H9 (cell line): ENCODE measurements around the gene INPP5B. TPM values are rescaled to one million over a fixed set of nuclear protein-coding genes. Genes with fewer than 3 reads are reported as not detected.
A peak's percentile ranks its signal among the peaks of the same experiment; 100 is the strongest.

Experiments
- DNase-seq: peaks from one replicate; pipeline ENCODE4 v3.0.0-alpha.2; 2017
- H2AFZ ChIP-seq: one replicate; pipeline ENCODE4 v1.6.1; 2013; ENCODE audit warnings: mild to moderate bottlenecking, low read length, control low read depth, moderate library complexity
- H2AK5ac ChIP-seq: 2 replicates; pipeline ENCODE4 v1.6.1; 2013; ENCODE audit warnings: low read length, control low read depth, mixed read lengths; ENCODE audit not compliant: insufficient read length
- H2BK120ac ChIP-seq: one replicate; pipeline ENCODE4 v1.6.1; 2013; ENCODE audit warnings: low read depth, mild to moderate bottlenecking, low read length, control low read depth, inconsistent platforms; ENCODE audit not compliant: poor library complexity, severe bottlenecking
- H2BK12ac ChIP-seq: 2 replicates; pipeline ENCODE4 v1.6.1; 2013; ENCODE audit warnings: low read length, control low read depth, mixed read lengths, low read depth; ENCODE audit not compliant: insufficient read length
- H2BK15ac ChIP-seq: 2 replicates; pipeline ENCODE4 v1.6.1; 2013; ENCODE audit warnings: low read depth, low read length, control low read depth
- H2BK20ac ChIP-seq: one replicate; pipeline ENCODE4 v1.6.1; 2013; ENCODE audit warnings: low read depth, mild to moderate bottlenecking, low read length, control low read depth, inconsistent platforms; ENCODE audit not compliant: poor library complexity, severe bottlenecking
- H2BK5ac ChIP-seq: 2 replicates; pipeline ENCODE4 v1.6.1; 2013; ENCODE audit warnings: low read length, control low read depth, mixed read lengths; ENCODE audit not compliant: insufficient read length
- H3K14ac ChIP-seq: 2 replicates; pipeline ENCODE4 v1.6.1; 2013; ENCODE audit warnings: low read length, control low read depth; ENCODE audit not compliant: insufficient read depth
- H3K18ac ChIP-seq: 2 replicates; pipeline ENCODE4 v1.6.1; 2013; ENCODE audit warnings: low read depth, mild to moderate bottlenecking, mixed read lengths, low read length, control low read depth; ENCODE audit not compliant: insufficient read length
- H3K23ac ChIP-seq: 2 replicates; pipeline ENCODE4 v1.6.1; 2013; ENCODE audit warnings: low read length, control low read depth, mixed read lengths, low read depth; ENCODE audit not compliant: insufficient read length
- H3K23me2 ChIP-seq: 2 replicates; pipeline ENCODE4 v1.6.1; 2013; ENCODE audit warnings: low read depth, mild to moderate bottlenecking, mixed read lengths, low read length, control low read depth; ENCODE audit not compliant: insufficient read length, poor library complexity, severe bottlenecking
- H3K27ac ChIP-seq: 2 replicates; pipeline ENCODE4 v1.5.1; 2013; ENCODE audit warnings: low read length, control low read depth, mixed read lengths, low read depth; ENCODE audit not compliant: insufficient read length
- H3K27me3 ChIP-seq: 2 replicates; pipeline ENCODE4 v1.6.1; 2013; ENCODE audit warnings: low read length, control low read depth, inconsistent platforms; ENCODE audit not compliant: insufficient read depth
- H3K4ac ChIP-seq: 2 replicates; pipeline ENCODE4 v1.6.1; 2013; ENCODE audit warnings: low read depth, mild to moderate bottlenecking, control low read depth, inconsistent platforms, low read length, moderate library complexity
- H3K4me1 ChIP-seq: 2 replicates; pipeline ENCODE4 v1.6.1; 2013; ENCODE audit warnings: low read length, control low read depth, inconsistent platforms; ENCODE audit not compliant: insufficient read depth
- H3K4me2 ChIP-seq: 2 replicates; pipeline ENCODE4 v1.6.1; 2013; ENCODE audit warnings: low read length, control low read depth, mixed read lengths; ENCODE audit not compliant: insufficient read length, insufficient read depth
- H3K56ac ChIP-seq: 2 replicates; pipeline ENCODE4 v1.6.1; 2013; ENCODE audit warnings: low read depth, mild to moderate bottlenecking, mixed read lengths, low read length, control low read depth; ENCODE audit not compliant: insufficient read length
- H3K79me1 ChIP-seq: 2 replicates; pipeline ENCODE4 v1.6.1; 2013; ENCODE audit warnings: low read depth, mild to moderate bottlenecking, moderate library complexity, low read length, control low read depth, inconsistent platforms; ENCODE audit not compliant: insufficient read depth, poor library complexity, severe bottlenecking
- H3K79me2 ChIP-seq: 2 replicates; pipeline ENCODE4 v1.6.1; 2013; ENCODE audit warnings: low read length, control low read depth, inconsistent platforms; ENCODE audit not compliant: insufficient read depth
- H3K9ac ChIP-seq: 2 replicates; pipeline ENCODE4 v1.6.1; 2013; ENCODE audit warnings: low read length, control low read depth, mixed read lengths; ENCODE audit not compliant: insufficient read length; ENCODE audit errors: extremely low read depth
- H3K9me3 ChIP-seq: one replicate; pipeline ENCODE4 v1.6.1; 2013; ENCODE audit warnings: low read depth, low read length, inconsistent platforms; ENCODE audit not compliant: control insufficient read depth
- H3T11ph ChIP-seq: one replicate; pipeline ENCODE4 v1.6.1; 2013; ENCODE audit warnings: mild to moderate bottlenecking, low read length, control low read depth, inconsistent platforms
- H4K20me1 ChIP-seq: one replicate; pipeline ENCODE4 v1.6.1; 2013; ENCODE audit not compliant: control insufficient read depth, insufficient read length, insufficient read depth
- H4K5ac ChIP-seq: 2 replicates; pipeline ENCODE4 v1.6.1; 2013; ENCODE audit warnings: low read depth, mild to moderate bottlenecking, mixed read lengths, low read length, control low read depth; ENCODE audit not compliant: insufficient read length
- H4K8ac ChIP-seq: replicated peaks from 2 replicates; pipeline ENCODE4 v1.6.1; 2013; ENCODE audit warnings: low read length, control low read depth, mixed read lengths, low read depth; ENCODE audit not compliant: insufficient read length
- H4K91ac ChIP-seq: 2 replicates; pipeline ENCODE4 v1.6.1; 2013; ENCODE audit warnings: low read depth, mild to moderate bottlenecking, moderate library complexity, mixed read lengths, low read length, control low read depth; ENCODE audit not compliant: insufficient read length
- H3K27ac Mint-ChIP-seq, 3 experiments: 2 replicates in 2 of 3; 3 replicates in 1 of 3; pipeline ENCODE4 v1.8.0; 2020 to 2021; ENCODE audit warnings: mixed read lengths in 3 of 3, mild to moderate bottlenecking in 1 of 3, moderate library complexity in 1 of 3
- H3K27me3 Mint-ChIP-seq: 2 replicates; pipeline ENCODE4 v1.8.0; 2021; ENCODE audit warnings: low read depth, mild to moderate bottlenecking, moderate library complexity, mixed read lengths
- H3K36me3 Mint-ChIP-seq, 3 experiments: 2 replicates in 2 of 3; 3 replicates in 1 of 3; pipeline ENCODE4 v1.8.0; 2020 to 2021; ENCODE audit warnings: low read depth in 3 of 3, mixed read lengths in 3 of 3; ENCODE audit not compliant: insufficient read depth in 1 of 3
- H3K4me1 Mint-ChIP-seq, 2 experiments: 2 replicates each; pipeline ENCODE4 v1.8.0; 2020; ENCODE audit warnings: mixed read lengths in 2 of 2
- H3K4me3 Mint-ChIP-seq, 2 experiments: 2 replicates in 1 of 2; 3 replicates in 1 of 2; pipeline ENCODE4 v1.8.0; 2020 to 2021; ENCODE audit warnings: mild to moderate bottlenecking in 2 of 2, mixed read lengths in 2 of 2, moderate library complexity in 1 of 2
- H3K9me3 Mint-ChIP-seq, 2 experiments: 2 replicates in 1 of 2; 3 replicates in 1 of 2; pipeline ENCODE4 v1.8.0; 2020; ENCODE audit warnings: mild to moderate bottlenecking in 2 of 2, mixed read lengths in 2 of 2, moderate library complexity in 1 of 2
- WGBS: extraction: QIAGEN DNeasy Blood & Tissue Kit; methylation state at CpG from one replicate; pipeline ENCODE4 v1.1.7; 2013; ENCODE audit warnings: missing lambda C conversion rate, low lambda C conversion rate, mixed read lengths; ENCODE audit not compliant: insufficient read length; ENCODE audit errors: extremely low coverage; 5-methylcytosine and 5-hydroxymethylcytosine counted together
- total RNA-seq: library from RNA; stranded (reverse); gene quantifications from 2 replicates; pipeline ENCODE4 v1.2.1, GENCODE V29; 2021
- TF ChIP-seq, protein P1 (sequence below): fragments of 200-600 bp; sonication (generic); conservative IDR thresholded peaks from 3 replicates; pipeline ENCODE4 v1.8.0; 2021; ENCODE audit warnings: antibody characterized with exemption, mild to moderate bottlenecking

INPP5B gene
- total RNA-seq, 1 experiment from 2014 or later: 28.2 TPM

GRCh38 chr1:37987679-37988078 lies 40.8 kb upstream of the INPP5B start:
- H3K27ac Mint-ChIP-seq: no peak overlapping the region
- H3K9me3 ChIP-seq: no peaks in the 10 kb centered on the region
- no peaks in the 10 kb centered on the region for H3K27me3 Mint-ChIP-seq
- no peak overlapping the region for H3K27ac ChIP-seq
- peaks cover 9% of the 10 kb centered on the region for H3K79me1 ChIP-seq
- H4K20me1 ChIP-seq: no peaks in the 10 kb centered on the region
- no peak overlapping the region for H3K18ac ChIP-seq
- no peak overlapping the region for H3K4me2 ChIP-seq
- H3K36me3 Mint-ChIP-seq: peaks cover 26 to 49% (median 48%) of the 10 kb centered on the region in 3 experiments
- WGBS: no CpG with 5 or more reads among the region's 1 CpG
- no peak overlapping the region for H4K5ac ChIP-seq
- peaks cover 5% of the 10 kb centered on the region for H3K23me2 ChIP-seq
- H2BK15ac ChIP-seq: no peak overlapping the region
- H3K9me3 Mint-ChIP-seq: no peaks in the 10 kb centered on the region; a peak in 2 of 5 replicates
- TF ChIP-seq, protein P1, sequence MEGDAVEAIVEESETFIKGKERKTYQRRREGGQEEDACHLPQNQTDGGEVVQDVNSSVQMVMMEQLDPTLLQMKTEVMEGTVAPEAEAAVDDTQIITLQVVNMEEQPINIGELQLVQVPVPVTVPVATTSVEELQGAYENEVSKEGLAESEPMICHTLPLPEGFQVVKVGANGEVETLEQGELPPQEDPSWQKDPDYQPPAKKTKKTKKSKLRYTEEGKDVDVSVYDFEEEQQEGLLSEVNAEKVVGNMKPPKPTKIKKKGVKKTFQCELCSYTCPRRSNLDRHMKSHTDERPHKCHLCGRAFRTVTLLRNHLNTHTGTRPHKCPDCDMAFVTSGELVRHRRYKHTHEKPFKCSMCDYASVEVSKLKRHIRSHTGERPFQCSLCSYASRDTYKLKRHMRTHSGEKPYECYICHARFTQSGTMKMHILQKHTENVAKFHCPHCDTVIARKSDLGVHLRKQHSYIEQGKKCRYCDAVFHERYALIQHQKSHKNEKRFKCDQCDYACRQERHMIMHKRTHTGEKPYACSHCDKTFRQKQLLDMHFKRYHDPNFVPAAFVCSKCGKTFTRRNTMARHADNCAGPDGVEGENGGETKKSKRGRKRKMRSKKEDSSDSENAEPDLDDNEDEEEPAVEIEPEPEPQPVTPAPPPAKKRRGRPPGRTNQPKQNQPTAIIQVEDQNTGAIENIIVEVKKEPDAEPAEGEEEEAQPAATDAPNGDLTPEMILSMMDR: no peak
- no peak overlapping the region for H2BK20ac ChIP-seq
- peaks cover 12 to 15% of the 10 kb centered on the region in 2 experiments for H3K4me1 Mint-ChIP-seq
- no peak overlapping the region for H3K14ac ChIP-seq
- no peak overlapping the region for H2BK5ac ChIP-seq
- H2AFZ ChIP-seq: no peak overlapping the region
- H2BK12ac ChIP-seq: no peak overlapping the region
- no peak overlapping the region for H2BK120ac ChIP-seq
- H3K9ac ChIP-seq: no peak overlapping the region
- no peaks in the 10 kb centered on the region for H3K4me1 ChIP-seq
- H3K4me3 Mint-ChIP-seq: peak overlapping the region; percentile 97 to 98; a peak in 4 of 5 replicates
- no peaks in the 10 kb centered on the region for H3K27me3 ChIP-seq
- peaks cover 1% of the 10 kb centered on the region; the same call in 1 of the 2 replicates for H3K79me2 ChIP-seq
- no peak overlapping the region for H3K56ac ChIP-seq
- no peak overlapping the region for H3T11ph ChIP-seq
- H4K8ac ChIP-seq: no peak overlapping the region
- H2AK5ac ChIP-seq: no peak overlapping the region
- no peak overlapping the region for H4K91ac ChIP-seq
- H3K4ac ChIP-seq: no peak overlapping the region
- no peak for DNase-seq
- no peak overlapping the region for H3K23ac ChIP-seq
